DMS153 (cell line): ENCODE measurements around the gene SLAMF7.
"Not testable (repeated sequence)": the region's sequence is repeated elsewhere in the genome, so short reads cannot be mapped to it uniquely, and the experiment has no call there.

ENCODE experiments used
- DNase-seq: peaks from one replicate; lab custom pipeline; 2025; lab: John Stamatoyannopoulos, UW

The SLAMF7 gene

GRCh38 chr1:160739098-160739511 is at the start of gene SLAMF7:
TSS of gene SLAMF7 (plus strand) at chr1:160739247. CDS start at chr1:160739302, 55 bp downstream.
- DNase-seq: no peak

- not testable (repeated sequence) for DNase-seq
These were observed 46.7 kb upstream of the SLAMF7 start for GRCh38 chr1:160692390-160692789.

- no peak for DNase-seq
These were observed 36.9 kb upstream of the SLAMF7 start for GRCh38 chr1:160702100-160702499.

- no peak for DNase-seq
These were observed 34.8 kb upstream of the SLAMF7 start for GRCh38 chr1:160704250-160704649.

GRCh38 chr1:160705212-160705621 is 33.8 kb upstream of the SLAMF7 start:
- peak; percentile 25 for DNase-seq

- no peak for DNase-seq
These were observed 33.3 kb upstream of the SLAMF7 start for GRCh38 chr1:160705742-160706141.

- DNase-seq: no peak
These were observed 32.4 kb upstream of the SLAMF7 start for GRCh38 chr1:160706526-160707235.

GRCh38 chr1:160707236-160708064 is 31.6 kb upstream of the SLAMF7 start:
- no peak for DNase-seq

GRCh38 chr1:160708118-160708517 is 30.9 kb upstream of the SLAMF7 start:
- DNase-seq: no peak

GRCh38 chr1:160708801-160709200 is 30.2 kb upstream of the SLAMF7 start:
- no peak for DNase-seq

GRCh38 chr1:160709715-160710114 is 29.3 kb upstream of the SLAMF7 start:
- no peak for DNase-seq

GRCh38 chr1:160710517-160711252 is 28.4 kb upstream of the SLAMF7 start:
- DNase-seq: no peak

- no peak for DNase-seq
These were observed 27.8 kb upstream of the SLAMF7 start for GRCh38 chr1:160711276-160711601.

- DNase-seq: no peak
These were observed 27.3 kb upstream of the SLAMF7 start, which contains the start of gene CD48 for GRCh38 chr1:160711602-160712311. TSS of gene CD48 (minus strand) at chr1:160711822. CDS start at chr1:160711763, 59 bp downstream.

- DNase-seq: not testable (repeated sequence)
These were observed 26.4 kb upstream of the SLAMF7 start for GRCh38 chr1:160712525-160713080.

- no peak for DNase-seq
These were observed 25.9 kb upstream of the SLAMF7 start for GRCh38 chr1:160713161-160713560.

GRCh38 chr1:160714034-160714648 is 24.9 kb upstream of the SLAMF7 start:
- DNase-seq: not testable (repeated sequence)

GRCh38 chr1:160716013-160716412 is 23.0 kb upstream of the SLAMF7 start:
- no peak for DNase-seq

GRCh38 chr1:160717306-160717705 is 21.7 kb upstream of the SLAMF7 start:
- no peak for DNase-seq

- DNase-seq: no peak
These were observed 20.8 kb upstream of the SLAMF7 start for GRCh38 chr1:160718210-160718609.
